HG02642 (cell line): ENCODE data around the gene KREMEN2.

Experiments
- ATAC-seq: cut with Tn5 transposase; IDR thresholded peaks from one replicate; pipeline ENCODE4 v1.9.1; 2021; ENCODE audit warnings: mild to moderate bottlenecking; ENCODE audit not compliant: unreplicated experiment, poor library complexity

The KREMEN2 gene

DNA sequence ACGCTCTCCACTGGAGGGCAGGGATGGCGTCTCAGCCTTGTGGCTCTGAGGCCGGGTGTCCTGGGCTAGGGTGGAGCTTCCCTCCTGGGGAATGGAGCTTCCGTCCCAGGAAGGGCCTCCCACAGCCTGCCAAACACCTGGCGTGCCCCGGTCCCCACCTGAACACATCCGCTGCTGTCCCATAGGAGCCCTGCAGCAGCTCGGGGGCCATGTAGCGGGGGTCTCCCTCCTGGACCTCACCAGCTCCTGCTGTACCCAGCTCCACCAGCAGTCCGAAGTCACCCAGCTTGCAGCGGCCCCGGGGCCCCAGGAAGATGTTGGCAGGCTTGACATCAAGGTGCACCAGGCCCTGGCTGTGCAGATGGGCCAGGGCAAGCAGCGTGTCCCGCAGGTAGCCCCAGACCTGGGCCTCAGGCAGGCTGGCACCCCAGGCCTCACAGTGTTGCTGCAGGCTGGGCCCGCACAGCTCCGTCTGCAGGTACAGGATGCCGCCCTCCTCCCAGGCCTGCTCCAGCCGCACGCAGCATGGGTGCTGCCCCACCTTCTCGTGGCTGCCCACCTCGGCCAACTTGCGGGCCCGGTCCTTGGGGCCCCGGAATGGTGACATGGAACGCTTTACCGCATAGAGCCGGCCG is 11.2 kb downstream of the KREMEN2 start:
- ATAC-seq, result no peak

DNA sequence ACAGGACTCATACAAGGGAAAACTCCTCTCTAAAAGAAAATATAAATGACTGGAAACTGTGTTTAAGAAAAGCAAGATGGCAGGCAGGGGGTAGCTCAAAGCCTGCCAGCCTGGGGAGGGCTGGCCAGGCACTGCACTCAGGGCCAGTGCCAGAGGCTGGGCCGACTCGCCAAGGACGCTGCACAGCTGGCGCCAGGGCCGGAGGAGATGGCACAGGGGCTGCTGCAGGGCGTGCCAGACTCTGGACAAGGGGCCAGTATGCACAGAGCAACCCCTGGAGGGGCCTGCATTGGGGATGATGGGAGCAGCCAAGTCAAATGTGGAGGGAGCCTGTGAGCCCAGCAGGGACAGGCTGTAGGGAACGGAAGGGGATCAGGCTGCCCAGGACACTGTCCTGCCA is 12.1 kb downstream of the KREMEN2 start:
- ATAC-seq, result no peak

DNA sequence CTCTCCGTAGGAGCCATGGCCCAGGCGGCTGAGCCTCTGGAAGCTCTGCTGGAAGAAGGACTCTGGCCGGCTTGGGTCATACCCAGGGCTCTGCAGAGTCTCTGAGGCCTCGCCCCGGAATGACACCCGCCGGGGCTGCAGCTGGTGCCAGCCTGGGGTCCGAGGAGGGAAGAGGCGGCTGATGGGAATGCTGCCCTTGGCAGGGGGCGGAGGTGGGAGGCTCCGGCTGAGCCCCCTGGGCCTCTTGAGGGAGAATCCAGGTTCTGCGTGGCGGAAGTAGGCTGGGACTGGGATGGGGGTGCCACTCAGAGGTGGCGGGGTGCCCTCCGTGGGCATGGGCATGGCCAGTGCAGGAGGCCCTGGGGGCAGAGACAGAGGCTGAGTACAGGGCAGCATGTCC is 12.6 kb downstream of the KREMEN2 start:
- no peak for ATAC-seq

DNA sequence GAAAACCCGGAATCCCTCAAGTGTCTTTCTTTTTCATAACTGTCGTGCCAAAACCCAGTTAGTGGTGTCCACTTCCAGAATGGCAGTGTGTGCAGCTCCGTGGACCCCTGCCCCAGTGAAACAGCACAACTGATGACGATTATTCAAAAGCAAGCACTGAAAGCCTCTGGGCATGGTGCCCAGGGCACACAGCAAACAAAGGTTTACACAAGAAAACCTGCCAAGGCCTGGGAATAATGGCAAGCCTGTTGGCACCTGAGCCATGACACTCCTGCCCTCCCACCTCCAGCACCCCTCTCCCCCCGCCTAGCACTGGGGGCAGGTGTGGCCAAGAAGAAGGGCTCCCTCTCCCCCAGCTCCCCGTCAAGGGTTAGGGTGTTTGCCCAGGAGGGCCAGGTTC is 13.4 kb downstream of the KREMEN2 start:
- no peak for ATAC-seq

DNA sequence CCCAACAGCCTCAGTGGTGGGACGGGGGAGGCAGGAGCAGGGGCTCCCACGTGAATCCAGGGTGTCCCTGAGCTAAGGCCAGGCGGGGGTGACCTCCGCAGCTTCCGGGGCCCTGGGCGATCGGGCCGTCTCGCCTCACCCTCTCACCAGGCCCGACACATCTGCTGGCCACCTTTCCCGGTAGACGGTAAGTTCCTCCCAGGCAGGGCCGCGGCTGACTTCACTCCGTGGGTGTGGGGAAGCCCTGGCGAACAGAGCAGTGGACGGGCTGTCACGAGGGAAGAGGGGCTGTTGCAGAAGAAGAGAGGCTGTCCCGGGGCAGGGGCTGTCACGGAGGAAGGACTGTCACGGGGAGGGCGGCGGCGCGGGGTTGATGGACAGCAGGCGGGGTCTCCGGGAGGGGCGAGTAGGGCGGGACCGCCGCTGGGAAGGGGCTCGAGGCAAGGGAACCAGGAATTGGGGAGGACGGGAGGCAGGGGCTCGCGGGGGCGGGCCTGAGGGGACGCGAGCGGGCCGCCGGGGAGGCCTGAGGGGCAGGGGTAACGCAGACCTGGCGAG is 15.7 kb downstream of the KREMEN2 start:
- ATAC-seq, result no peak

DNA sequence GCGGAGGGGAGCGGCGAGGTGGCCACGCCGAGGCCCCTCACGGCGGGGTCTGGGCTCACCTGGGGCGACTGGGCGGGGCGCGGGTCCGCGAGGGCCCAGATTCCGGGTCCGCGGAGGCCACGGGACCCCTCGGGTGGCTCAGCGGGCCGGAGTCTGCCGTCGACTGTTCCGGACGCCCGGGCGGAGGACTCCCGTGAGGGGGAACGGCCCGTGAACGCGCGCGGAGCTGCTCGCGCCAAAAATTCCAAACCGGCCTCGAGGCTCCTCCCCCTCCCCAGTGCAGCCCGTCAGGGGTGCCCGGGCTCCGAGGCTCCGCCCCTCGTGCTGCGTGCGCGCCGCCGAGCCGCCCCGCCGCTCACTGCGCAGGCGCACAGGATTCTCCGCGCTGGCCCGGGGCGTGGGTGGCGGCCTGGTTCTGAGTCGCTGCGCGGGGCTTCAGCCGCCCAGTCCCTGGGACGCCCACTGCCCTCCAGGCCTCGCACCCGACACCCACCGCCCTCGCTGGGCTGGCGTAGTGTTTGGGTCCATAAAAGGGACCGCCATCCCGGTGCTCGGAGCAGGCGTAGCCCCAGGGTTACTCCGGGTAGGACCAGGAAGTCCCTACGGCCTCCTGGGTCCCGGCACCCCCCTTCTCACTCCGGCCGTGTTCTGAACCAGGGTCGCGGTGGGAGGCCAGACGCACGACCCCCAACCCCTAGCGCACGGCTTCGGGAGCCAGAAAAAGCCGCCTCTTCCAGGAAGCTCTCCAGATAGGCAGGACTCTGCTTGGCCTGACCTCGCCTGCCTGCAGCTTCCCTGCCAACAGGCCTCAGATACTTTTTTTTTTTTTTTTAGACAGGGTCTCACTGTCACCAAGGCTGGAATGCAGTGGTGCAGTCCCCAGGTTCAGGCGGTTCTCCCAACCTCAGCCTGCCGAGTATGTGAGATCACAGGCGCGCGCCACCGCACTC is 16.4 kb downstream of the KREMEN2 start, which contains the start of gene PKMYT1:
Gene PKMYT1, minus strand, starts transcription at position 220 of the 950 bp plus-strand sequence. CDS start 789 bp downstream, outside the sequence.
- peak; percentile 75 for ATAC-seq

DNA sequence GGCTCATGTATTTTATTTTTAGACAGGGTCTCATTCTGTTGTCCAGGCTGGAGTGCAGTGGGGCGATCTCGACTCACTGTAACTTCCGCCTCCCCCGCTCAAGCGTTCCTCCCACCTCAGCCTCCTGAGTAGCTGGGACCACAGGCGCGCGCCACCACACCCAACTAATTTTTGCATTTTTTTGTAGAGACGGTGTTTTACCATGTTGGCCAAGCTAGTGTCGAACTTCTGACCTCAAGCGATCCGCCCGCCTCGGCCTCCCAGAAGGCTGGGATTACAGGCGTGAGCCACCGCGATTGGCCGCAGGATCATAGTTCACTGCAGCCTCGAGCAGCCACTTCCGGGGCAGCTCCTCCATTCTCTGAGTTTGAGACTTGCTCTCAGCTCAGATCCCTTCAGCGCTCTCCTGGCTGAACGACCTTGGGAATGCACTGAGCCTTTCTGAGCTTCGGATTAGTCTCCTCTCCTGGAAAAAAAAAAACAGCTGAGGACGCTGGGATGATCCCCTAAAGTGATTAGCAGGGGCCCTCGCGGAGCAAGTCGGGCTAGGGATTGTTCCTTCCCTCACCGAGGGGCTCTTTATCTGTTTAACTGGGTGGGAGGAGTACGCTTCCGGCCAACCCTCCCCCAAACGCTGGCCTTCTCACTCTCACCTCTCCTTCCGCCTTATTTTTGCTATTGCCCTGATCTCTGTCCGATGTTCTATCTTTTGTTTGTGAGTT is 17.3 kb downstream of the KREMEN2 start:
- ATAC-seq, result no peak

DNA sequence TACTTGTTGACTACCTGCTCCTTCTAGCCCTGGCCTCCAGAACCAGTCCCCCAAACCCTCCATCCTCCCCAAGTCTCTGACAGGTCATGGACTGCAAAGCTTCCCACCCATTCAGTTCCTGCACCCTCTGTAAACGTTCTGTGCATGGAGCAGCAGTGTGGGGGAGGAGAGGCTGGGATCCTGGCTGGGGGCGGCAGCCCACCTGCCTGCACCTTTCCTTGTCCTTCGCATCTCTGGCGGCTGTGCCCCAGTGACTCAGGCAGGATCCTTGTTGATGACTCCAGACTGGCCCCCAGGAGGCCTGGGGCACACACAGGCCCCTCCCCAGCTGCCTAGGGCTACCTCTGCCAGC is 17.8 kb downstream of the KREMEN2 start:
- no peak for ATAC-seq

DNA sequence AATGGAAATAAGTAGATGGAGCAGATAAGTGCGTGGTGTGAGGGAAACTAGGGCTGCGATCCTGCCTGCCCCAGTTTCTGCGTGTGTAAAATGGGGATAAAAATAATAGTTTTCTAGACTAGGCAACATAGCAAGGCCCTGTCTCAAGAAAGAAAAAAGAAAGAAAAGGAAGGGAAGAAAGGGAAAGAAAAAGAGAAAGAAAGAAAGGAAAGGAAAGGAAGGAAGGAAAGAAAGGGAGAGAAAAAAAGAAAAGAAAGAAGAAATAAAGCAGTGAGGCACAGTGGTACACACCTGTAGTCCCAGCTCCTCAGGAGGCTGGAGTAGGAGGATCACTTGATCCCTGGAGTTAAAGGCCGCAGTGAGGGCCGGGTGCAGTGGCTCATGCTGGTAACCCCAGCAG is 18.3 kb downstream of the KREMEN2 start:
- no peak for ATAC-seq

DNA sequence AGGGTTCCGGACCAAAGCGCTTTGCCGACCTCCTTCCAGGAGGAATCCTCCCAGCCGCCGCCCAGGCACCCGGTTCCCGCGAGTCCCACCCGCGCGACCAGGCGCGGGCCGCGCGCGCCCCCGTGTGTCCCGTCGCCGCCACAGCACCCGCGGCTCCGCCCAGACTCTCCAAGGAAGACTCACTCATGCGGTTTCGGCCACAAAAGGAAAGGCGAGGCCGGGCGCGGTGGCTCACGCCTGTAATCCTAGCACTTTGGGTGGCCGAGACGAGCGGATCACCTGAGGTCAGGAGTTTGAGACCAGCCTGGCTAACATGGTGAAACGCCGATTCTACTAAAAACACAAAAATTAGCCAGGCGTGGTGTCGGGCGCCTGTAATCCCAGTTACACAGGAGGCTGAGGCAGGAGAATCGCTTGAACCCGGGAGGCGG is 19.6 kb downstream of the KREMEN2 start:
- ATAC-seq, result peak; percentile 36

DNA sequence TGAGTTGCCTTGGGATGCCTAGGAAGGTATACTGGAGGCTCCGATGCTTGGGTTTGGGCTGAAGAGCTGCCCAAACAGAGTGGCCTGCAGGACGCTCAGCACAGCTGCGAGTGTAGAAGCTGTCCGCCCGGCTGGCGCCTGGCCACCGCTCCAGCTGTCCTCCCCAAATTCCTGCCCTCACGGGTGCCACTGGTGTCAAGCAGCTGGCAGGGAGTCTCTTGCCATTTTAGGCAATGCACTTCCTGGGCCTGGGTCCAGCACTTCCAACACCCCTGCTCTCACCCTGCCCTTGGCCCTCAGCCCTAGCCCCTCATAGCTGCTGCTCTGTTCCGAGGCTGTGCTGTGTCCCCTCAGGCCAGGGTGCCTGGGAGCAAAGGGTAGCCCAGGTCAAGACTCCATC is 21.4 kb downstream of the KREMEN2 start:
- ATAC-seq, result no peak

DNA sequence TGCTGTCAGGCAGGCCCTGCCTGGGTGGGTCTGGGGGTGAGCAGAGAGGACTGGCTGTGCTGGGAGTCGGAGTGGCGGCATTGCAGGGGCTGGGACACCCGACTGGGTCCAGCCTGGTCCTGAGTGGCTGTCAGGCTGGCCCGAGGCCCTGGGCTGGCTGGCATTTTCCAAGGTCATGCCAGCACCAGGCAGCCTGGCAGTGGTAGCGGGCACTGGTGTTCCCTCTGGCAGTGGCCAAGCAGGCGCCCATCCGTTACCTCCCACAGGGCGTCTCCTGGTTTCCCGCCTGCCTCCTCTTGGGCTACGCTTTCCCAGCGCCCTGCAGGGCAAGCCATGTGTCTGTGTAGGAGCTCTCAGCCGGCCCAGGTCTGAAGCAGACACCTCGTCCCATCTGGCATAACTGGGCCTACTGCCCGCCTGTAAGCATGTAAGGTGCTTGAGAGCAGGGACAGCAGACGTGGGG is 21.8 kb downstream of the KREMEN2 start:
- ATAC-seq, result no peak

DNA sequence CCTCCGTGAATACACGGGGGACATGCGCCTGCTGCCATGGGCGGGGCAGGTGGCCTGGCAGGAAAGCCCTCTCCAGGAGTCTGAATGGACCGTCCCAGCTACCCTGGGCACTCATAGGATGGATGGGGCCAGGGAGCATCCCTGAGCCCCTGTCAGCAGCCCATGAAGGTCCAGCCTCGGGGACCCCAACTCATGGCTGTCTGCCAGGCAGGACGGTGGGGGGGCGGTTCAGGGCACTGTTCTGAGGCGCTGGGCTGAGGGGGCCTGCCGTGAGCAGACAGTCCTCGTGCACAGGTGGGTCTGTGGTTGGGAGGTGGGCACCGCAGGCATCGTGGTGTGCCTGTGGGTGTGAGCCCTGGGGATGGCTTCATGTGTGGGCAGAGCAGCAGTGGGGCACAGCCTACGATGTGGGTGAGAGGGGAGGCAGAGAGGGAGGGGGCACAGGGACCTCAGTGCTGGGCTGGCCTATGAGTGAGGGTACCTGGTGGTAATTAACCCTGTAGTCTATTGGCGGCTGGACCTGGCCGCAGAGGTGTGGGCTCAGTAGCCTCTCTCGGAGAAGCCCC is 22.6 kb downstream of the KREMEN2 start:
- ATAC-seq, result no peak

DNA sequence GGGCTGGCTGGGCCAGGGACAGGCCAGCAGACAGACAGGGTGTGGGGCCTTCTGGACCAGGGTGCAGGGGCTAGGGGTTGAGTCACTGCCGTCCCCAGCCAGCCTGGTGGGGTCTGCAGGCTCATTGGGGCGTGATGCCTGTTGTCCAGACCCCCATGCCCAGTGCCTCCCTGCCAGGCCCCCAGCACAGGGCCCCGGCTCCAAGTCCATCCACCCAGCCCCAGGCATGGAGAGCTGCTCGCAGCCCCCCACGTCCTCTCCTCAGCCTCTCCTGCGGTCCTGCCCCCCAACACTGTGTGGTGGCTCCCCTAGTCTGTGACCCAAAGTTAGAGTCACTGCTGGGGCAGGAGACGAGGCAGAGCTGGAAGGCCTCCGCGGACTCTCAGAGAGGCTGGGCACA is 23.2 kb downstream of the KREMEN2 start:
- ATAC-seq, result no peak

DNA sequence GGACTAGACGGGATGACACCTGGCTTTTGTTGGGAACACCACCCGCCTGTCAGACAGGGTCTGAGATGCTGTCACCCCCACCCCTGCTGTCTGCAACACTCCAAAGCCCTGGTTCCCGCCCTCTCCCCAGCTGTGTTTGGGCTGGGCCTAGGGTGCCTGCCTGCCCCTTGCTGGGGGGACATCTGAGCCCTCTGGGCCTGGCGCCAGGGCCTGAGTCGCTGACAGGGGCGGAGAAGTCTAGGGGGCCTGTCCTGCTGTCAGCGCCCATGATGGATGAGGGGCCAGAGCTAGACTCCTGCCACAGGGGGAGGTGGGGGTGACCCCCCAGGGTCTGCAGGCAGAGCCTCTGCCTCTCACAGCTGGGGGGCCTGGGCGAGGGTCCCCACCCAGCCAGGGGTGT is 23.8 kb downstream of the KREMEN2 start:
- ATAC-seq, result no peak

DNA sequence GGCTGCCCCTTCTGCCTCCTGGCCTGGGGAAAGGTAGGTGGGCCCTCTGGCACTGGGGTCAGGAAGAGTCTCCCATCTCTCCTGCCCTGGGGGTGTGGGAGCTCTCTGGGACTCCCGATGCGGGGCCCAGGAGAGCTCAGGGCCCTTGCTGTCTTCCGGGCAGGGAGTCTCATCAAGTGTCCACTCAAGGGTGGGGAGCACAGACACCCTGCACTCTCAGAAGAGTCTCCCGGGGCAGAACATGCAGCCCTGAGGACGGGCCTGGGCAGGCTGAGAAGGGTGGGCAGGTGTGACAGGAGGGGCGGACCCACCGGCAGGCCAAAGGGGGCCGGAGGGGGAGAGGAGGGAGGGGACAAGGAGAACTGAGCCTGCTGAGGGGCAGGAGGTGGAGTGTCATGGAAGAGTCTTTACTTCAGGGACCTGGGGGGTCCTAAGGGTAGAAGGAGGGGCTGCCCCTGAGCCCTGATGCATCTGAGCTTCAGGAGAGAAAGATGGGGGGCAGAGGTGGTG is 24.6 kb downstream of the KREMEN2 start:
- ATAC-seq, result no peak

DNA sequence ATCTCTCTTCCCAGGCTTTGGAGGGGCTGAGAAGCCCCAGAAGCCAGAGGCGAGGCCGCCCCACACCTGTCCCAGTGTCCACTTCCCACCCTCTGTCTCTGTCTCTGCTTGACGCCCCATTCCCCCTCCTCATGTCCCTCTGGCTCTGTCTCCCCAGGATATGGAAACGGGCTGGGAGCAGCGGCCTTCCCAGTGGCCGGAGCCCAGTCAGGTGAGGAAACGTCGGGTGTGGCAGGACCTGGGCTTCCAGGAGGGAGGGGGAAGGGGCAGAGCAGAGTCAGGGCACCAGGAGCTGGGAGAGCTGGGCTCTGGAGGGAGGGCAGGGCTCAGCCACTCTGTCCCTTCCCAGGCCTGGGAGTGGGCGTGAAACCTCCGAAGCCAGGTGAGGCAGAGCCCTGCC is 26.8 kb downstream of the KREMEN2 start:
- no peak for ATAC-seq

DNA sequence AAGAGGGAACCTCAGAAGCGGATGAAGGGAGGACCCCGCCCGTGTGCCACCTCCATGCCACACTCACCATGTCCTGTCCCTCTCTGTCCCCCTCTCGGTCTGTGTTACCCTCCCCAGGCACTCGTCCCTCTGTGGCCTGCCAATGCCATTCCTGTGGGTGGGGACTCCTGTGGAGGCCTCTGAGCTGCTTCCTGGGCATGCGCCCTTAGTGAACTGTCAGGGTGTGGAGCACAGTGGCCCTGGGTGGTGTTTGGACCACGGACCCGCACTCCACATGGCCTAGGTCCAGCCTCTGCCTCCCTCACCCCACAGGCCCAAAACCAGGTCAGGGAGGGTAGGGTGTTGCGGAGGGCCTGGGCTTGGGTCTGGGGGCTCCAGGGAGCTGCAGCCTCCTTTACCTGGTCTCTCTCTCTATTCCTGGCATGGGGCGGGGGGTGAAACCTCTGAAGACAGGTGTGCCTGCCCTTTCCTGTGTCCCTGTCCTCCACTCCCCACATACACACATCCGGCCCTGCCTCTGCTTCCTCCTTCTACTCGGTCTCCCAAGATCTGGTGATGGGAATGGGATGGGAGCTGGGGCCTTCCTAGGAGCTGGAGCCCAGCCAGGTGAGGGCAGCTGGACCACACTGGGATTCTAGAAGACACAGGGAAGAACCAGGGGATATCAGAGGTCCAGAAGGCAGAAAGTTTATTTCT is 27.6 kb downstream of the KREMEN2 start:
- no peak for ATAC-seq

DNA sequence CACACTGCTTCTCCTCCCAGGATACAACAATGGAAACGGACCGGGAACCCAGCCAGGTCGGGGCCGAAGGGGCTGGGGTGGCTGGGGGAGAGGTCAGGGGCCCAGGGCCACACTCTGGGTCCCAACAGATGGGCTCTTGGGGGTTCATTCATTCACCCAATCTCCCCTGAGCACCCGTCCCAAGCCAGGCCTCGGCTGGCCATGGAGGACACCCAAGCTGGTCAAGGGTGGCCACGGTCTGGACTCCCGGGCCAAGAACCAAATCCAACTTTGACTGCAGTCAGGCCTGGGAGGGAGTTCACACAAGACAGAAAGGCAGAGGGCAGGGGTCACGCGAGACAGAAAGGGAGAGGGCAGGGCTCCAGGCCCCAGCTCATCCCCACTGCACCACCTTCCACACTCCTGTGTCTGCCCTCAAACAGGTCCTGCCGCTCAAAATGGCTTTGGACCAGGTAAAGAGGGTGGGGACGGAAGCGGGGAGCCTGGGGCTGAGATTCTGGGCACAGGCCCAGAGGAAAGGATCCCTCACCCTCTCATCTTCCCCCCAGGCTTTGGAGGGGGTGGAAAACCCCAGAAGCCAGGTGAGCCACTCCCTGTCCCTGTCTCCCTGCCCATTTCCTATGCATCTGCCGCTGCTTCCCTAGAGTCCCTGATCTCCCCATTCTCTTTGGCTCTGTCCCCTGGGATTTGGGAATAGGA is 28.5 kb downstream of the KREMEN2 start:
- no peak for ATAC-seq
